Measurements from ENCODE around the gene C4orf50.

C4orf50 gene

GRCh38 chr4:5964030-5964429 is 54.2 kb downstream of the C4orf50 start:
- no peak overlapping the region for H3K4me3 ChIP-seq (ENCODE audit: control insufficient read depth, low read depth, low read length)
- TF ChIP-seq CTCF (IDR thresholded peaks at IDR 0.05; ENCODE audit: control insufficient read depth, insufficient read depth, low read depth, low read length, missing control alignments) = no peak
- no peak for DNase-seq (ENCODE audit: low read depth)

DNA sequence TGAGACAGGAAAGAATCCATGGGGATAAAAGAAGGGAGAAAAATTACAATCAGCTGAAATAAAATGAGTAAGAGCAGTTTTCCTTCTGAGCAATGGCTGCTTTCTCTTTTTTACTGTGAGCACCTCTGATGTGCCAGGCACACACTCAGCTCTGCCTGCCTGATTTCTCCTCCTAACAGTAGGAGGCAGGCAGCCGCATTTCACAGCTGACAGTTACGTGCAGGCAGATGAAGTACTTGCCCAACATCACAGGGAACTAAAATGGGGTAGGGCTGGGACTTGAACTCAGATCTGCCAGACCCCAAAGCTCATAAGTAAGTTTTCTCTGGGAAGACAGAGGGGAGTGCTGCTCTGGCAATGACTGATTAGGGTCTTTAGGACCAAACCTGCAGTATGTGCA is 54.6 kb downstream of the C4orf50 start:
- H3K4me3 ChIP-seq (ENCODE audit: control insufficient read depth, low read depth, low read length) = no peak overlapping the region
- no peak for TF ChIP-seq CTCF (IDR thresholded peaks at IDR 0.05; ENCODE audit: control insufficient read depth, insufficient read depth, low read depth, low read length, missing control alignments)
- no peak for DNase-seq (ENCODE audit: low read depth)

DNA sequence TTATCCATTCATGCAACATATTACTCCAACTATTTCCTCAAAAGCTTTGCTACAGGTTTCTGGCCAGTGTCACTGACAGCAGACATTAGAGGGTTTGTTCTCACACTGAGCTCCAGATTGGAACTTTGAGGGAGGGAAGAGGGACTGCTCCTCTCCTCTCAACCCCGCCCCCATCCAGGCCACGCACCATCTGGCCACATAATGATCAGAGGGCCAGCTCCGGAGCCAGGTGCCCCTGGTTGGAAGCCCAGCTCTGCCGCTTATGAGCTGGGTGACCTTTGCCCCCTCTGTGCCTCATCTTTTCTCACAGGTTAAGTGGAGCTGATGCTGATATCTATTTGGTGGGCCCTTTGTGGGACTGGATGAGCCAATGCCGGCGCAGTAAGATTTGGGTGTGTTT is 55.8 kb downstream of the C4orf50 start:
- H3K4me3 ChIP-seq (ENCODE audit: control insufficient read depth, low read depth, low read length) = no peak overlapping the region
- no peak for TF ChIP-seq CTCF (IDR thresholded peaks at IDR 0.05; ENCODE audit: control insufficient read depth, insufficient read depth, low read depth, low read length, missing control alignments)
- DNase-seq (ENCODE audit: low read depth) = no peak

DNA sequence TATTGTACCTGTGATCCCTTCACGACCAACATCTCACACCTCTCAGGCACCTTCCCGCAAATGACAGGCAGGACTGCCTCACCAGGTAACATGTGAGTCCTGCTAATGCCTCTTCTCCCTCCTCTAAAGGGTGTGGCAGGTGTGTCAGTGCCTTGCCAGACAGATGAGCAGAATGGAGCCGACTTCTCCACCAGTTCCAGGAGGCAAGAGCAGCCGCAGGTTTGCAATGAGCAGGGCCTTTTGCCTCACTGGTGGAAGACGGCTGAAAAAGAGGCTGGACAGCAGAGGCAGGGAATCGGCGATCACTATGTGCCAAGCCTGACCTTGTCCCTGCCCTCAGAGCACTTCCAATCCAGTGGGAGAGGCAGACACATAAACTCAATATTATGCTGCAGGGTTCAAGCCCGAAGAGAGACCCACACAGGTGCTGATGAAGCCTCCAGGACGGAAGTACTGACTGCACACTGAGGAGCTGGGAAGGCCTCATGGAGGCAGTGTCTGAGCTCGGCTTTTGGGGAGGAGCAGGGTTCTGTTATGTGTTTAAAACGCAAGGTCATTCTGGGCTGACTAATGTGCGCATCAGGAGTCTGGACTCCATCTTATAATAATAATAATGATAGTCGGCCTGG is 57.9 kb downstream of the C4orf50 start:
- TF ChIP-seq CTCF (IDR thresholded peaks at IDR 0.05; ENCODE audit: control insufficient read depth, insufficient read depth, low read depth, low read length, missing control alignments) = no peak
- no peak for DNase-seq (ENCODE audit: low read depth)
- no peak overlapping the region for H3K4me3 ChIP-seq (ENCODE audit: control insufficient read depth, low read depth, low read length)

DNA sequence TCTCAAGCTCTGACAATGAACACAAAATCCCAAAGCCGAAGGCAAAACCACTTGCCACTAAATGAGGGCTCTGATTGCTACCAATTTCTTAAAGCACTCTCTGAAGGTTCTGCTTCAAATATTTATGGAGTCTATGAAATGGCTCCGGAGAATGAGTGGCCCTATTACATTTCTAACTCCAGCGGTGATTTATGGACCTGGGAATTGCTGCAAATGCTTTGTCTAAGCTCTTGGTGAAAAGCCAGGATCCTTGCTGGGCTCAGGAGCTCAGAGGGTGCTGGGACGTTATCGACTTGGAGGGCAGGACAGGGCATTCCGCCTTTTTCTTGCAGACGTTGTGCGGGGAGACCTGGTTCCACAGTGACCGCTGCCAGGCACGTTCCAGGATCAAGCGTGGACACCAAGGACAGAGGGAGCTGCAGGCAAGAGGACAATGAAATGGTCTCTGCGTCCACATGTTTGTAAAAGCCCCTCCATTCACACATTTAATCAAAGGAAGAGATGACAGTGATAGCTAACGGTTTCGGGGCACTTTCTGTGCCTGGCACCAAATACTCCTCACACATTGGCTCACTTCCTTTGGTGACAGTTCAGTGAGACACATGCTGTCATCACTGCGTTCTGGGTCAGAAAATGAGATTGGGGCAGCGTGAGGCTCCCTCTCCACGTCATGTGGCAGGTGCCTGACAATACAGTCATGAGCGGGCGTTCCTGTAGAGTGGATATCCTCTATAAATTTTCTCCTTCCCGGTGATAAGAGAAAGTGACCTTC is 58.8 kb downstream of the C4orf50 start:
- no peak for DNase-seq (ENCODE audit: low read depth)

GRCh38 chr4:5958199-5958735 is 60.0 kb downstream of the C4orf50 start:
- TF ChIP-seq CTCF (IDR thresholded peaks at IDR 0.05; ENCODE audit: control insufficient read depth, insufficient read depth, low read depth, low read length, missing control alignments) = no peak
- no peak overlapping the region for H3K4me3 ChIP-seq (ENCODE audit: control insufficient read depth, low read depth, low read length)
- DNase-seq (ENCODE audit: low read depth) = no peak

More for the DNA sequence above, 58.8 kb downstream of the C4orf50 start:
- H3K4me3 ChIP-seq (ENCODE audit: control insufficient read depth, low read depth, low read length) = no peak overlapping the region
- no peak for TF ChIP-seq CTCF (IDR thresholded peaks at IDR 0.05; ENCODE audit: control insufficient read depth, insufficient read depth, low read depth, low read length, missing control alignments)

All from AG09309 (cell line).